T-cell (primary cell): ENCODE measurements around the gene HOXD9. TPM values are rescaled to one million over a fixed set of nuclear protein-coding genes. Genes with fewer than 3 reads are reported as not detected.

ENCODE experiments used
- ATAC-seq, 4 experiments: fragments of 200-7000 bp in 3 of 4; fragments of 150-1000 bp in 1 of 4; cut with Tn5 transposase; replicated peaks in 1 of 4; 1 replicate in 3 of 4; 2 replicates in 1 of 4; pipeline ENCODE4 v1.10.0; 2021; ENCODE audit warnings: moderate library complexity in 3 of 4, mild to moderate bottlenecking in 2 of 4, moderate number of reproducible peaks in 1 of 4
- CTCF ChIA-PET, 2 donors: fragments of 300-600 bp; sonication (Branson Sonifier 250); formaldehyde crosslinking; loops; one replicate each; lab custom pipeline; 2022; ENCODE audit warnings: antibody characterized with exemption in 2 of 2; lab: Charles Lee
- POLR2A ChIA-PET, 2 donors: fragments of 300-600 bp; sonication (Branson Sonifier 250); formaldehyde crosslinking; loops; one replicate each; lab custom pipeline; 2022; ENCODE audit warnings: antibody characterized with exemption in 2 of 2; lab: Charles Lee
- DNase-seq, 35 experiments: peaks; one replicate each; pipeline versions ENCODE4 v3.0.0 to v3.0.0-alpha.2; 2013 to 2023
- H3K27ac ChIP-seq: one replicate; pipeline ENCODE4 v1.5.1; 2013; ENCODE audit warnings: low read length
- H3K27me3 ChIP-seq, 2 experiments: replicated peaks in 1 of 2; 1 replicate in 1 of 2; 2 replicates in 1 of 2; pipeline versions ENCODE4 v1.6.1 to v1.7.0; 2013; ENCODE audit warnings: low read length in 1 of 2, mixed read lengths in 1 of 2; ENCODE audit not compliant: control insufficient read depth in 2 of 2, insufficient read depth in 2 of 2; ENCODE audit errors: extremely low read depth in 1 of 2
- H3K36me3 ChIP-seq, 2 donors: 1 replicate in 1 of 2; 2 replicates in 1 of 2; pipeline versions ENCODE4 v1.6.1 to v1.7.0; 2013; ENCODE audit warnings: low read length in 1 of 2; ENCODE audit not compliant: control insufficient read depth in 2 of 2, insufficient read depth in 1 of 2; ENCODE audit errors: extremely low read depth in 1 of 2
- H3K4me1 ChIP-seq, 2 experiments: 1 replicate in 1 of 2; 2 replicates in 1 of 2; pipeline versions ENCODE4 v1.6.1 to v1.7.0; 2013; ENCODE audit warnings: low read length in 2 of 2, mixed read lengths in 1 of 2; ENCODE audit not compliant: insufficient read depth in 2 of 2, control insufficient read depth in 1 of 2; ENCODE audit errors: extremely low read depth in 1 of 2
- H3K4me3 ChIP-seq, 2 donors: 1 replicate in 1 of 2; 2 replicates in 1 of 2; pipeline versions ENCODE4 v1.5.1 to v1.7.0; 2013; ENCODE audit warnings: mild to moderate bottlenecking in 2 of 2, low read length in 1 of 2, moderate library complexity in 1 of 2; ENCODE audit not compliant: control insufficient read depth in 1 of 2; ENCODE audit errors: extremely low read depth in 1 of 2
- H3K9me3 ChIP-seq: 2 replicates; pipeline ENCODE4 v1.7.0; 2013
- H3K27ac Mint-ChIP-seq, 2 donors: one replicate each; pipeline ENCODE4 v1.8.0; 2020 to 2021; ENCODE audit warnings: mild to moderate bottlenecking in 2 of 2, mixed read lengths in 2 of 2
- H3K27me3 Mint-ChIP-seq, 2 donors: one replicate each; pipeline ENCODE4 v1.8.0; 2021 to 2022; ENCODE audit warnings: mixed read lengths in 2 of 2
- H3K36me3 Mint-ChIP-seq: one replicate; pipeline ENCODE4 v1.8.0; 2021; ENCODE audit warnings: mixed read lengths
- H3K4me1 Mint-ChIP-seq, 3 donors: one replicate each; pipeline ENCODE4 v1.8.0; 2020 to 2022; ENCODE audit warnings: mixed read lengths in 3 of 3, mild to moderate bottlenecking in 1 of 3
- H3K4me3 Mint-ChIP-seq, 3 donors: one replicate each; pipeline ENCODE4 v1.8.0; 2020 to 2022; ENCODE audit warnings: mild to moderate bottlenecking in 3 of 3, mixed read lengths in 3 of 3, moderate library complexity in 3 of 3
- H3K9me3 Mint-ChIP-seq, 3 donors: one replicate each; pipeline ENCODE4 v1.8.0; 2020 to 2022; ENCODE audit warnings: mixed read lengths in 3 of 3
- WGBS: methylation state at CpG from one replicate; pipeline ENCODE4 v1.1.5; 2013; ENCODE audit warnings: missing lambda C conversion rate; ENCODE audit not compliant: insufficient coverage; 5-methylcytosine and 5-hydroxymethylcytosine counted together
- total RNA-seq, 35 experiments: library from RNA in 6 of 35; stranded (reverse) in 6 of 35; fragments of 120-200 nt in 1 of 35; gene quantifications; one replicate each; pipeline versions ENCODE4 v1.2.1 to v1.2.4 and lab custom pipeline; 2013 to 2026

Gene HOXD9
- total RNA-seq, 5 donors from 2014 or later (not counting 1 experiment from before 2014, with no cell fraction given) = 0.13 to 0.15 TPM; not detected in 3

GRCh38 chr2:176166272-176166671 is 43.8 kb downstream of the HOXD9 start:
- Mint-ChIP-seq H3K9me3 (peaks cover 0 to 5% (median 4%) of the 10 kb centered on the region in 3 donors), H3K36me3 (no peaks in the 10 kb centered on the region), H3K27me3 (peaks cover 75 to 93% of the 10 kb centered on the region in 2 donors), H3K27ac (no peak overlapping the region), H3K4me3 (no peak overlapping the region), H3K4me1 (peaks cover 4 to 10% (median 6%) of the 10 kb centered on the region in 3 donors)
- H3K27me3 ChIP-seq = peaks cover 40 to 70% of the 10 kb centered on the region in 2 experiments
- ATAC-seq = no peak
- no peaks in the 10 kb centered on the region for H3K9me3 ChIP-seq
- H3K27ac ChIP-seq = no peak overlapping the region
- H3K4me3 ChIP-seq = no peak overlapping the region
- peaks cover 0 to 12% of the 10 kb centered on the region in 2 experiments for H3K4me1 ChIP-seq
- POLR2A ChIA-PET = no interaction called here
- DNase-seq = no peak
- CTCF ChIA-PET = interaction anchor here in 1 of 2 donors (1.0 to 1.7 kb wide), 2 partner anchors 285 to 982 kb away, joined by 3 to 4 read pairs; no protein-coding TSS in a partner anchor
- no peaks in the 10 kb centered on the region for H3K36me3 ChIP-seq
- WGBS = 0% methylated on average over 1 of the region's 2 CpGs

GRCh38 chr2:176167398-176167797 is 44.9 kb downstream of the HOXD9 start:
- Histone ChIP-seq H3K4me1 (peaks cover 0 to 18% of the 10 kb centered on the region in 2 experiments), H3K27me3 (peaks cover 39 to 70% of the 10 kb centered on the region in 2 experiments), H3K36me3 (no peaks in the 10 kb centered on the region), H3K4me3 (no peak overlapping the region), H3K9me3 (no peaks in the 10 kb centered on the region), H3K27ac (no peak overlapping the region)
- peaks cover 0 to 5% (median 4%) of the 10 kb centered on the region in 3 donors for H3K9me3 Mint-ChIP-seq
- ChIA-PET POLR2A (interaction anchor here in 1 of 2 donors (0.6 kb wide), 1 partner anchor 1139 kb away, joined by 3 read pairs; no protein-coding TSS in a partner anchor), CTCF (interaction anchor here (0.6 to 1.7 kb wide), 5 partner anchors 284 to 1826 kb away, joined by 3 to 6 read pairs (median 4); no protein-coding TSS in a partner anchor)
- no peak overlapping the region for H3K27ac Mint-ChIP-seq
- ATAC-seq (no peak), DNase-seq (no peak)
- H3K4me3 Mint-ChIP-seq = no peak overlapping the region
- H3K4me1 Mint-ChIP-seq = peaks cover 5 to 10% (median 8%) of the 10 kb centered on the region in 3 donors
- no CpG with 5 or more reads among the region's 1 CpG for WGBS
- no peaks in the 10 kb centered on the region for H3K36me3 Mint-ChIP-seq
- peaks cover 72 to 90% of the 10 kb centered on the region in 2 donors for H3K27me3 Mint-ChIP-seq

- Histone ChIP-seq H3K36me3 (no peaks in the 10 kb centered on the region), H3K4me1 (peaks cover 2 to 18% of the 10 kb centered on the region in 2 experiments), H3K27ac (no peak overlapping the region), H3K9me3 (no peaks in the 10 kb centered on the region), H3K4me3 (no peak overlapping the region), H3K27me3 (peaks cover 41 to 63% of the 10 kb centered on the region in 2 experiments)
- 80% methylated on average over 5 of the region's 5 CpGs for WGBS
- ChIA-PET CTCF (interaction anchor here (0.5 to 0.6 kb wide), 2 partner anchors 17 to 29 kb away, joined by 3 read pairs; no protein-coding TSS in a partner anchor), POLR2A (interaction anchor here in 1 of 2 donors (0.7 kb wide), 1 partner anchor 158 kb away, joined by 7 read pairs; no protein-coding TSS in a partner anchor)
- Mint-ChIP-seq H3K27me3 (peaks cover 72 to 91% of the 10 kb centered on the region in 2 donors), H3K36me3 (no peaks in the 10 kb centered on the region), H3K4me1 (peaks cover 3 to 17% (median 7%) of the 10 kb centered on the region in 3 donors), H3K27ac (no peak overlapping the region), H3K4me3 (no peak overlapping the region), H3K9me3 (peaks cover 0 to under 1% (median 0%) of the 10 kb centered on the region in 3 donors)
- DNase-seq (no peak), ATAC-seq (no peak)
Observed at GRCh38 chr2:176169181-176169580, 46.7 kb downstream of the HOXD9 start.

- no CpG with 5 or more reads among the region's 2 CpGs for WGBS
- H3K36me3 Mint-ChIP-seq = no peaks in the 10 kb centered on the region
- Histone ChIP-seq H3K27ac (no peak overlapping the region), H3K36me3 (no peaks in the 10 kb centered on the region), H3K4me3 (no peak overlapping the region), H3K9me3 (no peaks in the 10 kb centered on the region), H3K27me3 (peaks cover 42 to 63% of the 10 kb centered on the region in 2 experiments), H3K4me1 (peaks cover 2 to 18% of the 10 kb centered on the region in 2 experiments)
- H3K4me1 Mint-ChIP-seq = peaks cover 4 to 16% (median 5%) of the 10 kb centered on the region in 3 donors
- ChIA-PET CTCF (interaction anchor here (0.5 to 0.6 kb wide), 2 partner anchors 17 to 30 kb away, joined by 3 read pairs; no protein-coding TSS in a partner anchor), POLR2A (interaction anchor here in 1 of 2 donors (0.7 kb wide), 1 partner anchor 159 kb away, joined by 7 read pairs; no protein-coding TSS in a partner anchor)
- no peaks in the 10 kb centered on the region for H3K9me3 Mint-ChIP-seq
- ATAC-seq (no peak), DNase-seq (no peak)
- H3K27me3 Mint-ChIP-seq = peaks cover 71 to 90% of the 10 kb centered on the region in 2 donors
- H3K4me3 Mint-ChIP-seq = no peak overlapping the region
- H3K27ac Mint-ChIP-seq = no peak overlapping the region
Observed at GRCh38 chr2:176169711-176170110, 47.2 kb downstream of the HOXD9 start.

- Histone ChIP-seq H3K36me3 (no peaks in the 10 kb centered on the region), H3K27me3 (peaks cover 42 to 63% of the 10 kb centered on the region in 2 experiments), H3K9me3 (no peaks in the 10 kb centered on the region), H3K4me3 (no peak overlapping the region), H3K27ac (no peak overlapping the region), H3K4me1 (peaks cover 2 to 16% of the 10 kb centered on the region in 2 experiments)
- POLR2A ChIA-PET = no interaction called here
- Mint-ChIP-seq H3K9me3 (no peaks in the 10 kb centered on the region), H3K27ac (no peak overlapping the region), H3K4me3 (no peak overlapping the region), H3K27me3 (peaks cover 73 to 89% of the 10 kb centered on the region in 2 donors), H3K4me1 (peaks cover 8 to 15% (median 10%) of the 10 kb centered on the region in 3 donors), H3K36me3 (no peaks in the 10 kb centered on the region)
- WGBS = no CpG with 5 or more reads among the region's 1 CpG
- no peak for ATAC-seq
- no peak for DNase-seq
- CTCF ChIA-PET = no interaction called here
Observed at GRCh38 chr2:176170602-176171305, 48.2 kb downstream of the HOXD9 start.

- Mint-ChIP-seq H3K4me1 (peaks cover 8 to 15% (median 10%) of the 10 kb centered on the region in 3 donors), H3K27ac (no peak overlapping the region), H3K9me3 (no peaks in the 10 kb centered on the region), H3K27me3 (peaks cover 73 to 91% of the 10 kb centered on the region in 2 donors), H3K36me3 (no peaks in the 10 kb centered on the region), H3K4me3 (peak overlapping the region in 1 of 3 donors; percentile 25)
- Histone ChIP-seq H3K27me3 (peaks cover 45 to 67% of the 10 kb centered on the region in 2 experiments), H3K4me1 (peaks cover 2 to 16% of the 10 kb centered on the region in 2 experiments), H3K36me3 (no peaks in the 10 kb centered on the region), H3K9me3 (no peaks in the 10 kb centered on the region), H3K4me3 (no peak overlapping the region), H3K27ac (no peak overlapping the region)
- DNase-seq (no peak), ATAC-seq (no peak)
- CTCF ChIA-PET = no interaction called here
- WGBS = 17% methylated on average over 47 of the region's 51 CpGs
- POLR2A ChIA-PET = interaction anchor here in 1 of 2 donors (0.5 kb wide), 1 partner anchor 17 kb away, joined by 4 read pairs; no protein-coding TSS in a partner anchor
Observed at GRCh38 chr2:176171351-176172006, 49.0 kb downstream of the HOXD9 start.
